B cell (primary cell): ENCODE measurements around the gene CD209. TPM values are rescaled to one million over a fixed set of nuclear protein-coding genes. Genes with fewer than 3 reads are reported as not detected.

ENCODE experiments used
- ATAC-seq: fragments of 200-7000 bp; cut with Tn5 transposase; one replicate; pipeline ENCODE4 v1.10.0; 2021; ENCODE audit warnings: low read depth, mild to moderate bottlenecking, moderate number of reproducible peaks, moderate library complexity
- CTCF ChIA-PET: fragments of 350-600 bp; sonication (Branson Sonifier 250); formaldehyde crosslinking; loops from one replicate; lab custom pipeline; 2021; ENCODE audit warnings: antibody characterized with exemption, inconsistent platforms; lab: Charles Lee
- POLR2A ChIA-PET: fragments of 350-600 bp; sonication (Branson Sonifier 250); formaldehyde crosslinking; loops from one replicate; lab custom pipeline; 2021; ENCODE audit warnings: antibody characterized with exemption; lab: Charles Lee
- DNase-seq: peaks from one replicate; pipeline ENCODE4 v3.0.0; 2013
- H2AFZ ChIP-seq: 2 replicates; pipeline ENCODE4 v1.6.1; 2012; ENCODE audit warnings: mild to moderate bottlenecking, low read depth, low read length; ENCODE audit not compliant: insufficient read depth, poor library complexity, severe bottlenecking
- H3K27ac ChIP-seq, 2 donors: 1 replicate in 1 of 2; 2 replicates in 1 of 2; pipeline ENCODE4 v1.5.1; 2012 to 2013; ENCODE audit warnings: low read length in 2 of 2, mild to moderate bottlenecking in 2 of 2, moderate library complexity in 1 of 2
- H3K27me3 ChIP-seq, 4 experiments: fragments of 200-600 bp in 1 of 4; sonication (generic) in 1 of 4; replicated peaks in 1 of 4; 1 replicate in 2 of 4; 2 replicates in 2 of 4; pipeline versions ENCODE4 v1.6.1 to v1.7.0; 2013 to 2016; ENCODE audit warnings: low read length in 3 of 4, mild to moderate bottlenecking in 2 of 4, mixed read lengths in 1 of 4, moderate library complexity in 1 of 4; ENCODE audit not compliant: insufficient read depth in 4 of 4, control insufficient read depth in 3 of 4; ENCODE audit errors: control extremely low read depth in 1 of 4
- H3K36me3 ChIP-seq, 2 experiments: replicated peaks in 1 of 2; 1 replicate in 1 of 2; 2 replicates in 1 of 2; pipeline versions ENCODE4 v1.6.1 to v1.7.1; 2013; ENCODE audit warnings: low read length in 1 of 2; ENCODE audit not compliant: insufficient read depth in 2 of 2, control insufficient read depth in 1 of 2; ENCODE audit errors: control extremely low read depth in 1 of 2, extremely low read depth in 1 of 2
- H3K4me1 ChIP-seq, 2 donors: fragments of 200-600 bp in 1 of 2; sonication (generic) in 1 of 2; 1 replicate in 1 of 2; 2 replicates in 1 of 2; pipeline versions ENCODE4 v1.5.1 to v1.6.1; 2013 to 2017; ENCODE audit warnings: low read length in 2 of 2; ENCODE audit not compliant: control insufficient read depth in 2 of 2, insufficient read depth in 2 of 2
- H3K4me2 ChIP-seq: replicated peaks from 2 replicates; pipeline ENCODE3; 2012; ENCODE audit warnings: mild to moderate bottlenecking, low read depth, low read length; ENCODE audit not compliant: poor library complexity, severe bottlenecking
- H3K4me3 ChIP-seq, 5 experiments: fragments of 200-600 bp in 1 of 5; sonication (generic) in 1 of 5; 1 replicate in 3 of 5; 2 replicates in 2 of 5; pipeline versions ENCODE4 v1.5.1 to v1.7.0; 2011 to 2016; ENCODE audit warnings: low read length in 4 of 5, mild to moderate bottlenecking in 4 of 5, low read depth in 2 of 5, control low read depth in 1 of 5, moderate library complexity in 1 of 5; ENCODE audit not compliant: insufficient read depth in 1 of 5; ENCODE audit errors: control extremely low read depth in 1 of 5, extremely low read depth in 1 of 5
- H3K79me2 ChIP-seq: fragments of 200-600 bp; sonication (generic); one replicate; pipeline ENCODE4 v1.6.0; 2016; ENCODE audit warnings: low read length; ENCODE audit not compliant: control insufficient read depth, insufficient read depth
- H3K9ac ChIP-seq: fragments of 200-600 bp; sonication (generic); 2 replicates; pipeline ENCODE4 v1.6.1; 2017; ENCODE audit warnings: mild to moderate bottlenecking, low read length, moderate library complexity
- H3K9me3 ChIP-seq, 3 donors: one replicate each; pipeline versions ENCODE4 v1.6.1 to v1.7.1; 2013; ENCODE audit warnings: low read length in 2 of 3; ENCODE audit not compliant: control insufficient read depth in 2 of 3, insufficient read depth in 1 of 3; ENCODE audit errors: control extremely low read depth in 1 of 3
- H4K20me1 ChIP-seq: 2 replicates; pipeline ENCODE4 v1.6.0; 2012; ENCODE audit warnings: mild to moderate bottlenecking, low read length; ENCODE audit not compliant: insufficient read depth, control insufficient read depth, poor library complexity, severe bottlenecking
- H3K27ac Mint-ChIP-seq: one replicate; pipeline ENCODE4 v1.8.0; 2021; ENCODE audit warnings: mixed read lengths
- H3K27me3 Mint-ChIP-seq: one replicate; pipeline ENCODE4 v1.8.0; 2021; ENCODE audit warnings: mixed read lengths
- H3K4me1 Mint-ChIP-seq: one replicate; pipeline ENCODE4 v1.8.0; 2021; ENCODE audit warnings: mixed read lengths
- H3K4me3 Mint-ChIP-seq: one replicate; pipeline ENCODE4 v1.8.0; 2021; ENCODE audit warnings: mixed read lengths
- H3K9me3 Mint-ChIP-seq: one replicate; pipeline ENCODE4 v1.8.0; 2022; ENCODE audit warnings: mixed read lengths; ENCODE audit not compliant: insufficient read depth
- EZH2 ChIP-seq: IDR thresholded peaks from 2 replicates; pipeline ENCODE4 v1.6.1; 2012; ENCODE audit warnings: borderline replicate concordance, low read depth, mild to moderate bottlenecking, moderate library complexity, low read length; ENCODE audit not compliant: insufficient read depth, poor library complexity, severe bottlenecking
- WGBS: methylation state at CpG from one replicate; pipeline ENCODE4 v1.1.5; 2013; ENCODE audit warnings: missing lambda C conversion rate; ENCODE audit not compliant: insufficient coverage; 5-methylcytosine and 5-hydroxymethylcytosine counted together
- intact Hi-C: fragments of 100-400 bp; cut with micrococcal nuclease; formaldehyde crosslinking; loops from one replicate; pipeline ENCODE4 v1.10.0; 2022
- polyA plus RNA-seq: library from polyadenylated mRNA; depleted of rRNA; stranded (reverse); fragments of >200 nt; gene quantifications from 2 replicates; pipeline ENCODE4 v1.2.3, GENCODE V29; 2012
- total RNA-seq, 2 donors: library from RNA; stranded (reverse); fragments of 120-200 nt in 1 of 2; gene quantifications; 1 replicate in 1 of 2; 2 replicates in 1 of 2; pipeline versions ENCODE4 v1.2.3 to v1.2.4, GENCODE V29; 2013 to 2022
- TF ChIP-seq, protein P1 (sequence below): fragments of 200-600 bp; IDR thresholded peaks from one replicate; pipeline ENCODE4 v1.8.0; 2022; ENCODE audit warnings: antibody characterized with exemption, mild to moderate bottlenecking

The CD209 gene
- total and polyA plus RNA-seq, 2 donors (not counting 1 experiment from before 2014, with no cell fraction given) = 0.10 TPM; not detected in 1

DNA sequence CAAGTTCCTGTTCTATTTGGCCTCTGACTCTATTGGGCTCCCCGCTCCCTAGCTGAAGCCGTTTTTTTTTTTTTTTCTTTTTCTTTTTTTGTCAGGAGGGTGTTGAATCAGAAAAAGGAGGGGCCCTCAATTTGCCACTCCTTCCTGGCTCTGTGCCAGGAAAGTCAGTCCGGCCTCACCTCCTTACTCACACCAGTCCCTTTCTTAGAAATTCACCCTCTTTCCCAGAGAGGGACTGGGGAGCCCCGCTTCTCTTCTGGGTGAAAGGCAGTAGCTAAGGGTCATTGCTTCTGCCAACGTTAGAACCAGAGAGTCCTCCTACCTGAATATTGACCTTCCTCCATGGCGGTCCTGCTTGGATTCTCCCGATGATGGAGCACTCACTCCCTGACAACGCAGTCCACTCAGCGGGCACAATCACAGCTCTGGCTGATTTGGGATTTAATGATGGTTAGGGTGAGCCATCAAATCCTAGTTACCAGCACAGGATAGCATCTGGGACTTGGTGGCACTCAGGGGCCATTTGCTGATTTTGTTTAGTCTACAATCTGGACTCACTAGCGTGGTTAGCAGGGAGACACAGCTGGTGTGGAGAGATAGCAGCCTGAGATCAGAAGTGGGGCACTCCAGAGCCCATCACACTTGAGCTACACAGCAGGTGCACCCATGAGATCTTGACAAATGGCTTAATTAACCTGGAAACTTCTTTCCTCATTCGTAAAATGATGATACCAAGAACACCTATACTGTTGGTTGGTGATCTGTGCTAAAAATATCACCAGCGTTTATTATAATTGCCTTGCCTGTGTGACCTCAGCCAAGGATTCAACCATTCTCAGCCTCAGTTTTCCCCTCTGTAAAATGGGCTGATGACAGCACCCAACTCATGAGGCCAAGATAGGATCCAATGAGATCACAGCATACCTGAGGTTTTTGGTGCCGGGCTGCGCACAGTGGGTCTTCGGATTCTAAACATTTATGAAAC, 47.6 kb downstream of the CD209 start:
- WGBS = no CpG with 5 or more reads among the region's 15 CpGs

More for the DNA sequence above, 47.6 kb downstream of the CD209 start:
- Mint-ChIP-seq H3K27ac (peak overlapping the region; percentile 93), H3K4me1 (peaks cover 79% of the 10 kb centered on the region), H3K27me3 (no peaks in the 10 kb centered on the region), H3K9me3 (no peaks in the 10 kb centered on the region), H3K4me3 (peak overlapping the region; percentile 80)
- no peaks in the 10 kb centered on the region for H3K27me3 ChIP-seq
- peaks cover 88 to 97% of the 10 kb centered on the region in 2 donors for H3K4me1 ChIP-seq
- H3K4me2 ChIP-seq = peak overlapping the region; percentile 68
- H3K27ac ChIP-seq = peak overlapping the region; percentile 51 to 60
- peaks cover 0 to 40% of the 10 kb centered on the region in 2 experiments for H3K36me3 ChIP-seq
- H2AFZ ChIP-seq = no peak overlapping the region
- ATAC-seq = peak; percentile 4
- peaks cover 96% of the 10 kb centered on the region for H3K79me2 ChIP-seq
- peak overlapping the region; percentile 40 for H3K9ac ChIP-seq
- POLR2A ChIA-PET = interaction anchor here (0.6 to 2.1 kb wide), 4 partner anchors 15 to 631 kb away, joined by 3 to 6 read pairs (median 4); no protein-coding TSS in a partner anchor
- H3K4me3 ChIP-seq = peak overlapping the region in 4 of 5 experiments; percentile 31 to 77 (median 56)
- H3K9me3 ChIP-seq = peaks cover 0 to 6% (median 0%) of the 10 kb centered on the region in 3 donors
- CTCF ChIA-PET = interaction anchor here (0.7 to 8.3 kb wide), 7 partner anchors 14 to 1431 kb away, joined by 3 to 58 read pairs (median 3); partner anchors contain the start of gene TRAPPC5
- peaks cover 5% of the 10 kb centered on the region for H4K20me1 ChIP-seq
- intact Hi-C loops = loop anchor here (5.0 to 10.0 kb wide), 2 partner anchors 98 to 355 kb away; partner anchors contain the start of gene ARHGEF18
- DNase-seq = peak; percentile 62
- TF ChIP-seq, protein P1, sequence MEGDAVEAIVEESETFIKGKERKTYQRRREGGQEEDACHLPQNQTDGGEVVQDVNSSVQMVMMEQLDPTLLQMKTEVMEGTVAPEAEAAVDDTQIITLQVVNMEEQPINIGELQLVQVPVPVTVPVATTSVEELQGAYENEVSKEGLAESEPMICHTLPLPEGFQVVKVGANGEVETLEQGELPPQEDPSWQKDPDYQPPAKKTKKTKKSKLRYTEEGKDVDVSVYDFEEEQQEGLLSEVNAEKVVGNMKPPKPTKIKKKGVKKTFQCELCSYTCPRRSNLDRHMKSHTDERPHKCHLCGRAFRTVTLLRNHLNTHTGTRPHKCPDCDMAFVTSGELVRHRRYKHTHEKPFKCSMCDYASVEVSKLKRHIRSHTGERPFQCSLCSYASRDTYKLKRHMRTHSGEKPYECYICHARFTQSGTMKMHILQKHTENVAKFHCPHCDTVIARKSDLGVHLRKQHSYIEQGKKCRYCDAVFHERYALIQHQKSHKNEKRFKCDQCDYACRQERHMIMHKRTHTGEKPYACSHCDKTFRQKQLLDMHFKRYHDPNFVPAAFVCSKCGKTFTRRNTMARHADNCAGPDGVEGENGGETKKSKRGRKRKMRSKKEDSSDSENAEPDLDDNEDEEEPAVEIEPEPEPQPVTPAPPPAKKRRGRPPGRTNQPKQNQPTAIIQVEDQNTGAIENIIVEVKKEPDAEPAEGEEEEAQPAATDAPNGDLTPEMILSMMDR = no peak
- TF ChIP-seq EZH2 = no peak
